HG03442 (cell line): Measurements from ENCODE around the gene SLC2A13.
A peak's percentile ranks its signal among the peaks of the same experiment; 100 is the strongest.
"Not testable (repeated sequence)": the region's sequence is repeated elsewhere in the genome, so short reads cannot be mapped to it uniquely, and the experiment has no call there.

ENCODE experiments used
- ATAC-seq: cut with Tn5 transposase; IDR thresholded peaks from one replicate; pipeline ENCODE4 v1.9.1; 2021; ENCODE audit warnings: mild to moderate bottlenecking, moderate library complexity; ENCODE audit not compliant: unreplicated experiment

SLC2A13 gene

DNA sequence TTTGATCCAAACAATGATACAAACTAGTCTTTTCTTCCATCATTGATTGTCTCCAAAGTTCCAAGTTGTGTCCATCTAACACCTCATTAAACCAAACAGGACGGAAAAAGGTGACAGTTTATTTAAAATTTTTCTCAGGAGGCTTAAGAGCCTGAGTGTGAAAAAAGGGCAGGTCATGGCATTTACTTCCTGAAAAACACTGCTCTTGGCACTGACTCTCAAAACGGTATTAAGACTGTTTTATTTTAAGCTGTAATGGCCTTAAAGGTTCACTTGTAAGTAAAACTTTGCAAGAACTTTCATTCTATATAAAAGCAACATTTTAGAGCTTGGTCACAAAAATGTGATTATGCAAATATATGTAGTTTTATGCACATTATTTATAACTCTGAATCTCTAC lies 222.5 kb downstream of the SLC2A13 start:
- ATAC-seq = no peak

DNA sequence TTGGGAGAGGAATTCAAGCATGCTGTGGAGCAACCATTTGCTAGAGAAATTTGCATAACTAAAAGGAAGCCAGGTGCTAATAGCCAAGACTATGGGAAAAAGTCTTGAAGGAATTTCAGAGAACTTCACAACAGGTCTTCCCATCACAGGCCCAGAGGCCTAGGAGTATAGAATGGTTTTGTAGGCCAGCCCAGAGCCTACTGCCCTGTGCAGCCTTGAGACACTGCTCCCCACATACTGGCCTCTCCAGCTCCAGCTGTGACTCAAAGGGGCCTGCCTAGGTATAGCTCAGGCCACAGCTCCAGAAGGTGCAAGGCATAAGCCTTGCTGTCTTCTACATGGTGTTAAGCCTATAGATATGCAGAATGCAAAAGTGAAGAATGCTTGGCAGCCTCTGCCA lies 227.1 kb downstream of the SLC2A13 start:
- no peak for ATAC-seq

DNA sequence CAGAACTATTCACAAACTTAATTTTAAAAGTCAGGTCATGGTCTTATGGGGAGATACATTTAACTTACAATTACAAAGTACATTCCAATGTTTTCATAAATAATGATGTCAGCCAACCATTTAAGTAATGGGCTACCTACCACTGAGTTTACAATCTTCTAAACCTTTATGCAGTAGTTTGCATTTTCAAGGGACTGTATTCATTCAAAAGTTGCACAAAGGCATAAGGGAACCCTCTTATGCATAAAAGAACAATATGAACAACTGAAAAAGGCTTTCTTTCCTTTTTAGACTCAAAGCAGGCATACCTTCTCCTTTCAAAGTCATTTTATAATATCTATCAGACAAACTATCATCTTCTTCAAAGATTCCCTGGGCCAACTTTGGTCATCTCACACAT lies 230.2 kb downstream of the SLC2A13 start:
- no peak for ATAC-seq

DNA sequence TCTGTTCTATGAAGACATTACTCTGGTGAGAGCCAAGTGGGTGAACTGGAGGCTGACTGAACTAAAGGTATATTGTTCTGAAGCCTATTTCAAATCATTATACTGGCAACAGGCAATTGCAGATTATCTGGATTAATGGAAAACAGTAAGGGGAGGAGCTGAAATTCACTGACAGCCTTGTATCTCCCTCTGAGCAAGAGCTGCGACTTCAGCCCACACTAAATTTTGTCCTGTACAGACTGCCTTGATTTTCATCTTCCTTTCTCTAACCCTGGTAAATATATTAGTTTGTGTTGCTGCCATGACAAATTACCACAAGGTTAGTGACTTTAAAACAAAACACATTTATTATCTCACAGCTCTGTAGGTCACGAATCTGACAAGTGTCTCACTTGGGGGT lies 231.1 kb downstream of the SLC2A13 start:
- ATAC-seq = no peak

DNA sequence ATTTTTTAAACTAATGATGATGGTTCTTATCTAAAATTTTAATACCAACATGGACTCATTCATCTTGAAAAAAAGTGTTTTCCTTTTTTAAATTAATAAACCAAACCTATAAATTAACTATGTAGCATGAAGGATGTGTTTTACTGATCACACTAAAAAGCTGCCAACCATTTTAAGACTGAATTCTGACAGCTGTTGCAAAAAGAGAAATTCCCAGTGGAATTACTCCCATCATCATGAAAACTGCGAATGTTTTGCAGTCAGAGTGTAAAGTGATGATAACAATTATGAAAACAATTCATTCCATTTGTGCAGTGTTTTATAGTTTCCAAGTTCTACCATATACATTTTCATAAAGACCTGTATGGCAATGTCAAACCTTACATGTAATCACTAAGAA lies 232.8 kb downstream of the SLC2A13 start:
- no peak for ATAC-seq

DNA sequence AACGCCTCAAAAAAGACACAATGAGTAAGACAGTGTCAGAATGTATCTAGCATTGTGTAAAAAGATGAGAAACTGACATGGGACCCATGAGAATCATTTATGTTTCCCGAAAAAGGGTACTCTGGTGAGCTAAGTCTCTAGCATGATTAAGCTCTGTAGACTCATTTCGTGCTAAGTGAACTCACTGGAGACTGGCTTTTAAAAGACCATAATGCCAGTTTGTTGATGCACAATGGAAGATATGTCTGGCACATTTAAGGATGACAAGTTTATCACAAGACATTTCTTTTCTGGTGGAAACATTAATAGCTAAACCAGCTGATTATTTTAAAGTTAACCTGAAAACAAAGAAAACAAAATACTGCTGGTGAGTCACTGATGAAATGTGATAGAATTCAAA lies 233.5 kb downstream of the SLC2A13 start:
- no peak for ATAC-seq

DNA sequence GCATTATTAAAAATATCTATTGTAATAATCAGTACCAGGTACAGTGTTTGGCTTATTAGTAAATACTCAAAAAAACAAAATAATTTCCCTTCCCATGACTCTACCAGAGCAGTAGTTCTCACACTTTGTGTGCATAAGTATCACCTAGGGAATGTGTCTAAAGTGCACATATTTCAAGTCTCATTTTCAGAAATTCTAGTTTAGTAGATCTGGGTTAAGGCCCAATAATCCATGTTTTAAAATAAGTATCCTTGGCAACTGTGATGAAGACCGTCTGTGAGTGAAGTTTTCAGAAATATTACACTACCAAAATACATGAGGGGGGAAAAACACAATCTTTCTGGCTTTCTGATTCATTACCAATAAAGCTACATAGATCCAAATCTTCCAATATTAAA lies 237.6 kb downstream of the SLC2A13 start:
- no peak for ATAC-seq

DNA sequence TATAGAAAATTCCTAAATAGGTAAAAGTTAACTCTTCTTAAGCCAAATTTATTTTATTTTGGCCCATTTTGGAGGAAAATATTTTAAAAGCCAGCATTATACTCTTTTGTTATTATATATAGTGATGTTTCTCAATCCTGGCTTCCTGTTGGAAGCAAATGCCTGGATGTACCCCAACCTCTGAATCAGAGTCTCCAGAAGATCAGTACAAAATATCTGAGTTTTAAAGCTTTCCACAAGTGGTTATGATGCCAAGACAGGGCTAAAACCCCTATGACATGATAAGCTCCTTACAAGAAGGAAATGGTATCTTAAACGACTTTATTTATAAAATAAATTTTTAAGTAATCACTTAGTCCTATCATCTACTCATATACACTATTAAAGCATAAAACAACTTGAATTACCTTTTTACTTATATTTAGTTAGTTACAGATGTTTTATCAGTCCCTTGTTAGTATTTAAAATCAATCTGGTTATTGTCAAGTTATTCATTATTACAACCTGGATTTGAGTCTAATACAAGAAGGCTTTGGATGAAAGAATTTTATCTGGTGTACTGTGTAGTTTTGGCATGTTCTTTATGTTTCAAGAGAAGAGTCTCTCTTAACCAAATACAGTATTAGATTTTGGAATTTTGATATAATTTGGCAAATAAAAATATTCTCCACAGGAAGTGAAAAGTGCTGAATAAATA lies 238.1 kb downstream of the SLC2A13 start:
- ATAC-seq = no peak

DNA sequence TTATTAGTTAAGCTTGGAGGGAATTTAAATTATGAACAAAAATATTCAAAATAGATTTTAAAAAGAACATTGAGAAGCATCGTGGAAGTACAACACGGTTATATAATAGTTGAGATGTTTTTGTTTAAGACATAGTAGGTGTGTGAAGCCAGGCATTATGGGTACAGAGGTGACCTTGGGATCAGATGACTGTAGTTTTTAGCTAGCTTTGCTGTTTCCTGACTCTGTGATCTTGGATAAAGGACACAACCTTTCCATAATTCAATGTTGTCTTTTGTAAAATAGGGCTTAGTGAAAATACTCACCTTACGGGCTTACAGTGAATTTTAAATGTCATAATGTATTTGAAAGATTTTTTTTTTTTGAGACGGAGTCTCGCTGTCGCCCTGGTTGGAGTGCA lies 239.7 kb downstream of the SLC2A13 start:
- ATAC-seq = no peak

DNA sequence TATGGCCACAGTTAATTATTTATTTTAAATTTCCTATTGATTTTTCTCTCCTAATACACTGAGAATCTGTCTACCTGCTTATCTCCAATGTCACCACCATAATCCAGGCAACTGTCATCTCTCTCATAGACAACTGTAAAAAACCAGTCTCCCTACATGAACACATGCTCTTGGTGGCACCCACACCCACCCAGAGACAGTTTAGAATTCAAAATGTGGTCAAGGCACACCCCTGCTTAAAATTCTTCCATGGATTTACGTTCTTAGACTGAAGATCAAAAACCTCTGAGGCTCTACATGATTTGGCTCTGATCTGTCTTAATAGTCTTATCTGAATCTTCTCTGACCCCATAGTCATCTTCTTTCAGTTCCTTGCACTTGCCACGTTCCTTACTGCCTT lies 245.2 kb downstream of the SLC2A13 start:
- no peak for ATAC-seq

DNA sequence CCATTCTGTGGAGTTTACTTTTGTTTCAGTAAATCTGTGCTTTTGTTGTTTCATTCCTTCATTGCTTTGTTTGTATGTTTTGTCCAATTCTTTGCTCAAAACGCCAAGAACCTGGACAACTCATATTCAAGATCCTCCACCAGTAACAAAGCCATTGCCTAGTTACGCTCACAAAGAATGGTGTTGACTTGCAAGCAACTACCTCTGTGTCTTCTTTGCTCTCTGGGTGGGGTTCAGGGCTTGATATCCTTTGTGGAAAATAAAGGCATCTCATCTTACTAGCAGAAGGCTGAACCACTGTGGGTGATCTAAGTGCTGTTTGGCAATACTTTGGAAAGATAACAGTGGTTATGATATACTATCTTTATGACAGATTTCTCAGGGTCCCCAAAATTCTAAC lies 252.9 kb downstream of the SLC2A13 start:
- no peak for ATAC-seq

DNA sequence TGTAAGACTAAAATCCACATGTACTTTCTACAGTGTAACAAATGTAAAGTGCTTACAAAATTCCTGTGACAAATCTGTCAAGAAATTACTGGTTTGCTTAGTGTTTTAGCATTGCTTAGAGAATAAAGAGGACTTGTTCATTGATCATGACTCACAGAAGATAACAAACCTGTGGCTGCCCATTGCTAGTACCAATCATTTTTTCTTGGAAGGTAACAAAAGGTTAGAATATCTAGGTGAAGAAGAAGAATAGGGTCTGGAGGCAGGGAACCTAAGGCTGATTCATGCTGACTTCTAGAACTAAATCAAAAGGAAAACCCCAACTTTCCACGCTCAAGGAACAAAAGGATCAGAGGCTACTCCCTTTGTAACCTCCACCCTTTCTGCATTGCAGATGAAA lies 253.5 kb downstream of the SLC2A13 start:
- no peak for ATAC-seq

DNA sequence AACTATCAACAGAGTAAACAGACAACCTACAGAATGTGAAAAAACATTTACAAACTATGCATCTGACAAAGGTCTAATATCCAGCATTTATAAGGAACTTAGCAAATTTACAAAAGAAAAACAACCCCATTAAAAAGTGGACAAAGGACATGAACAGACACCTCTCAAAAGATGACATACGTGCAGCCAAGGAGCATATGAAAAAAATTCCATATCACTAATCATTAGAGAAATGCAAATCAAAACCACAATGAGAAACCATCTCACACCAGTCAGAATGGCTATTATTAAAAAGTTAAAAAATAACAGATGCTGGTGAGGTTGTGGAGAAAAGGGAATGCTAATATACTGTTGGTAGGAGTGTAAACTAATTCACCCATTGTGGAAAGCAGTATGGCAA lies 257.7 kb downstream of the SLC2A13 start:
- not testable (repeated sequence) for ATAC-seq

DNA sequence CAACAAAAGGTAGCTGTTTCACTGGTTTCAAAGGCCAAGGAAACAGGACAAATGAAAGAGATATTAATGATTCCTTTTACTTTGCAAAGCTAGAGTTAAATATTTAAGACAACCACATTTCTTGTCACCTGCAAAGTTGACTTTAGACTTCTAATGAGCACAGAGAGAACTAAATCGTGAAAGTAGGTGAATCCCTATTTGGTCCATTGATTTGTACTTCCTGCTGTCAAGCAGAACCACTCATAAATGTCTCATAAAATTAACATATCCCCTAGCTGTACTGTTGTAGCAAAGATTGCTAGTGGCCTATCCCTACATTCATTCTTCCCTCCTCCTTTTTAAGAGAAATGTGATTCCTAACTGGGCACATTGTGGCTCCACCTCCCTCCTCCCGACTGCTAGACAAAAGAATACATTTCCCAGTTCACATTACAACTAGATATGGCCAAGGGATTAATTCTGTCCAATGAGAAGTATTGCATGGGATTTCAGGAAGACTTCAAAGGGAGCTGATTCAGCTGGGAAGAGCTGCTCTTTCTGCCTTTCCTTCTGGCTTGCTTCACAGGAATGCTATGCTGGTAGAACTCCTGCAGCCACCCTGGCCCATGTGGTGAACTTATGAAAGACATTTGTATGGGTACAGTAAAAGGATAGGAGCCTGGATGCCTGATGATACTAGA lies 258.8 kb downstream of the SLC2A13 start:
- no peak for ATAC-seq

DNA sequence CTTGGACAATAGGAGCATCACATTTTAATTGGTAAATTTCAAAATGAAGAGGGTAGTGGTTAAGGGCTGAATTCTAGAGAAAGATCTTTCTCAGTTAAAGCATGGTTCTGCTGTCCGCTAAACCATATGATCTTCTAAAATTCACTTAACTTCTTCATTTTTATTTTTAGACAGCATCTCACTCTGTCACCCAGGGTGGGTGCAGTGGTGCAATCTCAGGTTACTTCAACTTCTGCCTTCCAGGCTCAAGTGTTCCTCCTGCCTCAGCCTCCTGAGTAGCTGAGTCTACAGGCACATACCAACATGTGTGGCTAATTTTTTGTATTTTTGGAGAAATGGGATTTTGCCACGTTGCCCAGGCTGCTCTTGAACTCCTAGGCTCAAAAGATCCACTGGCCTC lies 259.6 kb downstream of the SLC2A13 start:
- ATAC-seq = no peak

DNA sequence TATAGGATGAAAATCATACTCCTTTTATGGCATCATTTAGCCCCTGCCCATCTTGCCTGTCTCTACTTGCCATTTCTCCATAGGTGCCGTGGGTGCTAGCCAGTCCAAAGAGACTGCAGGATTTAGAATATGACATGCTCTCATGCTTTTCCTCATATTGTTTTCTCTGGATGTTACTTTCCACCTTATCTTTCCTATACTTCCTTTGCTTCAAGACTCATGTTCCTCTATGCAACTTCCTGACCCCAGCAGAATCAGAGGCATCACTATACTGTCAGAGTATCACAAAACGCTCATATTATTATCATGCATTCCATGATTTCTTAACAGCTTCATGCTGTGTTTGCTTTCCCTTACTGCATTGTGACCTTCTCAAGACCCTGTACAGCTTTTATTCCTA lies 265.5 kb downstream of the SLC2A13 start:
- no peak for ATAC-seq

DNA sequence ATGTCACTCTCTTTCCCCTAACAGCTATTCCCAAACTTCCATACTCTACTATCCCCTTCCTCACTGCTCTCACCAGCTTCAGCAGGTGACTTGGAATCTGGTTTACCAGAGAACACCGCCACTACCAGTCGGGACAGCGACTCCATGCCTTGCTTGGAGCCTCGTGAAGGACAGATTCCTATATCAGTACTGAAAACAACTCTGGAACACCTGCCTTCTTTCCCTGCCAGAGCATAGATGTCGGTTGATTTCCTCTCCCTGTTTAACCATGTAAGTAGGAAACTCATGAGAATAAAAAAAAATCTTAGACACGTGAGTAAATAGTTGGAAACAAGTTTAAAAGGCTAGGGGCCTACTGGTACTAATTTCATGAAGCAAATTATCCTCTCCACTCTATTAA lies 266.8 kb downstream of the SLC2A13 start:
- ATAC-seq = no peak

DNA sequence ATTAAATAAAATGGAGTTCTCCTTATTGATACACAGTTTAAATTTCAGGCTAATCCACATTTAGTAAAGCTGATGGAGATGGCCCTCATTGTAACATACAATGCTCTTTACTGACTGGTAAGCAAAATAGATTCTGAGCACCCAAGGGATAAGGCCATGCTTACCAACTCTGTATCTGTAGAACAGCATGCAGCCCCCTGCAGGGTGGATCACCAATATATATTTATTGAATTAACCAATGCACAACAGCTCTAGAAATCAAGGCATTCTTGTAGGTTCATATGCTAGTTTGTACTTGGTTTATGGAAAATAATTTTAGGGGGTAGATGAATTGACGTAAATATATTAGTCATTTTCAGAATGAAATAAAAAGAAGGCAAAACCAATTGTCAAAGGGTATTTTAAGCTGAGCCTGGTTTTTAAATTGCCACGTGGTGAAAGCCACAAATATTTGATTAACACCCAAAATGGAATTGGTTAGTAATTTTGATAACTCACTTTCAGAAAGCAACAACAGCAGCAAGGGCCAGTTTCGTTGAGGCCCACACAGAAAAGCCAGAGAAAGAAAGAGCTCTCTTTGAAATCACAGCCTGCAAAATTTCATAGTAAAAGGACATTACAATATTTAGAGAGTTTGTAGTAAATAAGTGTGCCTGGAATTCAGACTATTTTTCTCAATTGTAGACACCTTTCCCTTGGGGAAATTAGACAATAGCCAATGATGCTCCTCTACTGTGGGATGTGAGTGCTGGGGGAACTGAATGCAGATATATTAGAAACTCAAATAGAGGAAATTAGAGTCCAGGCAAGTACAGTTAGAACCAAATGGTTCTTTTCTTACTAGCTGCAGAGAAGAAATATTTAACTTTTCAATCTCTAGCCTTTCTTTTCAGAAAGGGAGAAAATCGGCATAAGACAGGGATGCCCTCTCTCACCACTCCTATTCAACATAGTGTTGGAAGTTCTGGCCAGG lies 270.1 kb downstream of the SLC2A13 start:
- ATAC-seq = peak; percentile 77

DNA sequence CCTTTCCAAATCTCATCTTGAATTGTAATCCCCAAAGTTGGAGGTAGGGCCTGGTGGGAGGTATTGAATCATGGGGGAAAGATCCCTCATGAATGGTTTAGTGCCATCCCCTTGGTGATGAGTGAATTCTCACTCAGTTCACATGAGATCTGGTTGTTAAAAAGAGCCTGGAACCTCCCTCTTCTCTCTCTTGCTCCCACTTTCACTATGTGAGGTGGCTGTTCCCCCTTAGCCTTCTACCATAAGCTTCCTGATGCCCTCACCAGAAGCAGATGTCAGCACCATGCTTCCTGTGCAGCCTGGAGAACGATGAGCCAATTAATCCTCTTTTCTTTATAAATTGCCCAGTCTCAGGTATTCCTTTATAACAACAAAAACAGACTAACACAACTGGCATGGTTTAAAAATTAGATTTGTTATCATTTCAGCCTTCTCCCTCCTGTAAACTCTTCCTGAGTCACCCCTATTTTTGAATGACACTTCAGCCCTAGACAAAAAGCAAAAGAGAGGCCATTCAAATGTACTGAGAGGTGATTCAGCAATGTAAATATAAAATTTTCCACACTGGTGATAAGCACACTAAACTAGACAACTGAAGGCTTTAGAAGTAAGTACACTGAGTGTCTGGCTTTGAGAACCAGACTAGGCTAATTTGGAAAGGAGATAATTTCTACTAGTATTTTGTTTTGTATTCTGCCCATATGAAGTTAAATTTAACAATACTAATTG lies 274.1 kb downstream of the SLC2A13 start:
- no peak for ATAC-seq

DNA sequence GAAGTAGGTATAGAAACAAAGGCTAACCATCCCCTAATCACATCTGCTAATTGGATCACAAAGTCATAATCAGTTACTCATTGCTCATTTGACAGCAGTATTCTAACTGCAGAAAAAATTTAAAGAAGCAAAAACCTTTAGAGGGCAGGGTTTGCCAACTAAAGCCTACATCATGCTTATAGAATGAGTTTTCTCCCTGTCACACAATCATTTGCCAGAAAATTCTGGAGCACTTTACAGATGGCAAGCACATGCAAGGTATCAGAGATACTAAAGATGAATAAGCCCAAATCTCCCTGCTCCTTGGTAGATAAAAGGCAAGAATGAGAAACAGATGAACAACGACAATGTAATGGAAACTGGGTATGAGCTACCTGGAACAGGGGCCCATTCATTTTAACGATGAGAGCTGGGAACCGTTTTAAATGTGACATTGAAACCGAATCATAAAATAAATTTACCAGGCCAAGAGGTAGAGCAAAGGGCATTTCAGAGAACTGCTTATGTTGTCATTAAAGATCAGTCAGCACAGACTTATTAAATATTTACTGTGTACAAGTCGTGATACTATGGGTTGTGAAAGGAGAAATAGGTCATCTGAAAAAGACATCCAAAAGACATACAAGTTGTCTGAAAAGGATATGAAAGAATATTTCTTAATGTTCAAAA lies 274.9 kb downstream of the SLC2A13 start:
- no peak for ATAC-seq
